Effector CD4-positive, alpha-beta T cell (primary cell): ENCODE measurements around the gene MYOF.
"Not testable (repeated sequence)": the region's sequence is repeated elsewhere in the genome, so short reads cannot be mapped to it uniquely, and the experiment has no call there.

Experiments
- DNase-seq: peaks from one replicate; pipeline ENCODE4 v3.0.0-alpha.2; 2020

The MYOF gene

DNA sequence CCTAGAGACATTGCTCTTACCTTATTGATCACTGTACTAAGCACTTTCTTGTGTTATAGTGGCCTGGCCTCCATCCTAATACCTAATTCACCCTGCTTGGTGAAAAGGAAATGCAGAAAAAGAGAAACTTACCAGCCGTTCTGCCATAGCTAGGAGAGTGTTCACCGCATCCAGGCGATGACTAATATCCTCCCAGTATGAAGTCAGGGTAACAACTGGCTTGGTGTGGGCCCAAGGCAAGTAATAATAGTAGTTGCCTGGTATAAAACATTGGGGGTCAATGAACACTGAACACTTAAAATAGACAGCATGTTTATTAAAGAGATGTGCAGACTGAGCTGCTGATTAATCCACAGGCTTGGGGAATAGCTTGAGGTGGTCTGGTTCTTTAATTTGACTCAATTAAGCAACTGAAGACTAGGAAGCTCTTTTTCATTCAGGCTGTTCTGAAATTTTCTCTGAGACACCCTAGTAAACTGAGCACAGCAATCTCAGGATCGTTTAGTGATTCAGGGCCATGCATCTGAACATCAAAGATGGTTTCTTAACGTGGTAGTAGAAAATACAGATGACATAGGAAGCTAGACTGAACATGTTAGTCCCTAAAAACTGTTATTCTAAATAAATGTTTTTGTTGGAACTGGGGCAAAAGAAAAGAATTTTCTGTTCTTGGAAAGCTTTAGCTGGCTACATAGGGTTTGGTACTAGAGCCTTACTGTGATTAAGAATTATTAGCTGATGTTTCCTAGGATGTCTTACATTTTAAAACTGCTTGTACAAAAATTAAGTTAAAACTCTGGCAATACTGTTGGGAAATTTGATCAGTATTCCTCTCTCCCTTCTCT lies 102.2 kb downstream of the MYOF start:
- DNase-seq = no peak

DNA sequence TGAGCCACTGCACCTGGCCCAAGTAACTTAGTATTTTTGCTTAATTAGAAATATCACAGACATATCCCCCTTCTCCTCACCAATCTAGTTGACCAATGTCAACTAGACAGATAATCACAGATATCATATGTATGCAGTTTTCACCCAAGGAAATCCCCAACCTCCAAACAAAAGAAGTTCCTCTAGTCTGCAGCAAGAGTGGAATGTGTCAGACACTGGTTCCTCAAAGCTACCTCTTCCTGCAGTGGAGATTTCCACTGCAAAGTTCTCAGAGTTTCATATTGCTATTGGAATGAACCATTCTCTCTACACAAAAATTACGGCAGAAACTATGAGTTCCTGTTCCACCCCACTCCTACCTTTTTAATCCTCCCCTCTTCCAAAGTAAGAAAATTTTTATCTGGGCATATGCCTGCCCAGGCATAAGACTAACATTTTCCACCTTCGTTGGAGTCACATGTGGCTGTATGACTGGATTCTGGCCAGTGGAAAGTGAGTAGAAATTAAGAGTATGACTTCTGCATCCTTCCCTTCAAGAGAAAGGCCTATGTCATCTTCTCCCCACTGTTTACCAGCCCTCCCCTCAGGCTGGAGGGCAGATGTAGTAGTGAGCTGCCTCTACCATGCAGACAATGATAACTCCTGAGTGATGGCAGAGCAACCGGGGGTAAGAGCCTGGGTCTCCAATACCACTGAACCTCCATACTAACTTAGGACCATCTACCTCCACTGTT lies 103.0 kb downstream of the MYOF start:
- DNase-seq = no peak

DNA sequence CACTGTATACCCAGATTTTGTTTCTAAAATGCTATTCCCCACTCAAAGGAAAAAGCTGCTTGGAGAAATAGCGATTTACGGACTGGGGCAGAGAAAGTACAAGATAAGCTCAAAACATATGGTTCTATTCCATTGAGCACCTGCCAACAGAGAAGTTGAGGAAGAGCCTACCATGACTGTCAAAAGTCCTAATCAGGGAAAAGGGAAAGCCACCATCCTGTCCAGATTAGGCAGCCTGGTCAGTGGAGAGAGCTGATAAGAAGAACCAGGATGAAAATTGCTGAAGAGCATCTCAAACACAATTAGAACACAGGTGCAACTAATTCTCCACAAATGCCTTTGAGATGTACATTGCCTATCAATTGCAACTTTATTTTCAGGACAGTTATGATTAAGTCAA lies 104.1 kb downstream of the MYOF start:
- no peak for DNase-seq

DNA sequence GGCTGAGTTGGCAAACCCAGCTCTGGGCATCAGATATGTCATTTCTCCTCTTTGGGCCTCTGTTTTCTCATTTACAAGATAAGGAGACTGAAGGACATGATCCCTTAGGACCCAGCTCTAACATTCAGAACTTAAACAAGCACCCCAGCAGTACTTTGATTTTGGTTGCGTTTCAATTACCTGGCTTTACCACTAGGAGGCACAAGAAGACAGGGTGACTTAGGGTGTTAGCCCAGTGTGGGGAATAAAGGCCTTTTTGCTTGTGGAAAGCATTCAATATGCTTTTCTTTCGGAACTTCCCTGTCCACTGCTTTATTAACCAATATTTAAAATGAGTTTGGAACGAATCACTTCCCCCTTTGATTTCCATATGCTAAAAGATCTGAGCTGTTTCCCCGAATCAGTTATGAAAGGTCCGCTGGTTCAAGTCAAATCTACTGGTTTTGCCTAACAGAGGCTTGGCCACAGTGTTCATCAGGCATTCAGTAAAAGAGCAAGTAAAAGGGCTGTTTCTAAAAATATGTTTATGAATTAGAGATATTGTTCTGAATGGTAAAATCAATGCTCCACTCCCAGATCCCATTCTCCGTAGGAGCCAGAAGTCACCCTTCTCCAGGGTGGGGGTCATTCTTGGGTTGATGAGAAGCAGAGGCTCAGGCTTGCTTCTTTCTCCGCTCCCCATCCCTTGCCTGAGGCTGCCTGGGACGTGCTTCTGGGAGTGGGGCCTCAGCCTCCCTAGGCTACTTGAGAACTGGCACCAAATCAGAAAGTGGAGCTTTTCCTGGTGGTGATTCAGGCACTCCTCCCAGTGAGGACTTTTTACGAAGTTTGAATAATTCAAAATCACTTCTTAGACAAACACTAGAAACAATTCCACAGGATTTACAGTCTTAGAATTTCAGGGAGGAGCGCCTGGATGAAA lies 105.5 kb downstream of the MYOF start:
- DNase-seq = peak; percentile 32

DNA sequence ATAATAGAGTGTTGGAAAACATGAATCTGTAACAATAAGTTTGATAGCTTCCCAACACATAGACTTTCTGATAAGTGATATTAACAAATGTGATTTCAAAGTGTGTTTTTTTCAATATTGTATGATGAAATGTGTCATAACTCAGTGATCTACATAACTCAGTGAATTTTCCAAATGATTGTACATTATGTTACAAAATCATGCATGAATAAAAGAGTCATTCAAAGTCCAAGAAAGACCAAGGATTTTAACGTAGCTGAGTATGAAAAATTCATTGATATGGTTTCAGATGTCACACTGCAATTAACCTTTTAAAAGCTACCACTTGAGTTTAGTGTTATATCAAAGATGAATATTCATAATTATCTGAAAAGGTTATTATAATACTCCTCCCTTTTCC lies 111.2 kb downstream of the MYOF start:
- no peak for DNase-seq

DNA sequence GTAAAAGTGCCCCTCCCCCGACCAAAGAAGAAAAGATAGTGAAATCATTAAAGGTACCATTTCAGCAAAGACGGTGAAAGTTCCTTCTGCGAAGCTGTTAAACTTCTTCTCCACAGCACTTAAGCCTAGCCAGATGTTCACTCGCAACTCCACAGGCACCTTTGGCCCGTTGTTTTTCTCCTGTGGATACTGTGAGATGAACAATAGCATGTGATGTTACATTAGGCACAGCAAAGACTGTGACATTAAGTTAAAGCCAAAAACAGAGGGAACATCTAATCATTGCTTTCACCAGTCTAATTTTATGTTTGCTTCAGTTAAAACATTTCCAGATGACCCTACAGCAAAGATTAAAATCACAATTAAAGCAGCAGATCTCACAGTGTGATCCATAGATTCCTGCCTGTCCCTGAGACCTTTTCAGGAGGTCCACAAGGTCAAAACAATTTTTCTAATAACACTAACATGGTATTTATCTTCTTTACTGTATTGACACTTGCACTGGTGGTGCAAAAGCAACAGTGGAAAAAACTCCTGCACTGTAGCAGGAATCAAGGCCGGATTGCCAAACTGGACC lies 112.5 kb downstream of the MYOF start:
- no peak for DNase-seq

DNA sequence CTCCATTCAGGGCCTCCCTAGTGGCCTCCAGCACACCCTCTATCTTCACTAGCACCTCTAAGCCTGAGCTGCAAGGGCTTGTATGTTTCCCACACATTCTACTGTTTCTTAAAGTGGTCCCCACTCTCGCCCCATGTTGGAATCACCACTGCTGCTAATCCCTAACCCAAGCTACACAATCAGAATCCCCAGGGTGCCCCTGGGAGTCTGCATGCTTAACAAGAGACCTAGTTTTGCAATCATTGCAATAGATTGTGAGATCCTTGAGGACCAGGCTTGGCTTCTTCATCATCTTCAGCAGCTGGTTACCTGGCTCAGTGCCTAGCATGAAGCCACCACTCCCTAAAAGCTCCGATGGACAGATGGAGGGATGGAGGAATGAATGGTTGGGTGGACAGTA lies 113.9 kb downstream of the MYOF start:
- DNase-seq = no peak

DNA sequence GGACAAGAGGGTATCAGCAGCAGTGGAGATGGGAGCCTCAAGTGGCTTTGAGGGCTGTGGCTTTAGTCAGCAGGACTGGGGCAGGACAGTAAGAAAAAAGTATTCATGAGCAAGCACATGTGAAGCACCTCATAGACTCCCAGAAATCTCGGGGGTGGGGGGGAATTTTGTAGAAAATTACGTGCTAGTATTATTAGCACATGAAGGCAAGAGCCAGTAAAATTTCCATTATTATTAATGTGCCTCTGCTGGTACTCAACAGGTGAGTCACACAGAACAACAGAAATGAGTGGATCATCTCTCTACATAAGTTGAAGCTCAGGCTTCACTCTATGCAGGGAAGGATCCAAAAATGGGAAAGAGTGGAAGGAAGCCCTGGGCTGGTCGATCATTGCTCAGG lies 114.5 kb downstream of the MYOF start:
- no peak for DNase-seq

DNA sequence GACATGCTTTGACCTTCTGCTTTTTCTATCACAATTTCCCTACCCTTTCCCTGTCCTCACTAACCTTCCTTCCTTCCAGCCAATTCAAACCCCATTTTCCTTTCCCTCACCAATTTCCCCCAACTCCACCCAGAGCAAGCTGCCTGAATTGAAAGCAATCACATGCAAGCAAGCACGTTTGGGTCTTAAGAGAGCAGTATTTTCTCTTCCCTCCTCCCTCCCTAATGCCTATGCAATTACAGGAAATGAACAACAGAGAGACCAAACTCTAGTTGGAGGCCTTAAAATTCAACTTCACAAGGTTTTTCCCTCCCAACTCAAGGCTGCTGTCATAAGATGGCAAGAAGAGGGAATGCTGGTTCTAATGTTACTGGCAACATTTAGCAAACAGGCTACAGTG lies 117.2 kb downstream of the MYOF start:
- no peak for DNase-seq

DNA sequence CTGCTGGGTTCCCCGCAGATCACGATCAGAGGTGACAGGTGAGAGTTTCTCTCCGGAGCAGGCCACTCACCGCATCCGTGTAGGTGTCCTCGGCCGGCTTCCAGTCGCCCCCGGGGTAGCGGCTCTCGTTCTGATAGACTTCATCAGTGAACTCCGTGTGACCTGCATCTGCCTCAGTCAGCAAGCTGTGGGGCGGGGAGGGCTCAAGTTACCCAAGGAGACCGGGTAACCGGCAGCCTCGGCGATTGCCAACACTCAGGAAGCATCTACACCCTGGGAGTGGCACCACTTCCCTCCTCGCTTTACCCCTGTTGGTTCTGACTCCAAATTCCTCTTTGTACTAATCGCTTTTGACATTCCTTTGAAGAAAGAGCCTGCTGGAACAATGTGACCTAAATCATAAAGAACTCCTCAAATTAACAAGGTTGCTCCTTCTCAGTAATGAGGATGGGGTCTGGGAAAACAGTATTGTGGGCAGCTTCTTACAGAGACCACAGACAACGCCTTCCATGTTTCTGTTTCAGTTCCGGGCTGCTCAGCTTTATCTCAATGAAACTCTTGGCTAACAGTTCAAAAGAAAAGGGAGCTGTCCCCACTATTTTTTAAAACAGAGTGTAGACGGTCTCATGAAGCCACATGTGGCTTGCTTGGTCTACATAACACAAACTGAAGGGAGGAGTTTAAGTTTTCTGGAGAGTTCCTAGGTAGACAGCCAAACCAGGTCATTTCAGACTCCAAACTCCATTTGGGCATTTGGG lies 118.1 kb downstream of the MYOF start:
- no peak for DNase-seq

DNA sequence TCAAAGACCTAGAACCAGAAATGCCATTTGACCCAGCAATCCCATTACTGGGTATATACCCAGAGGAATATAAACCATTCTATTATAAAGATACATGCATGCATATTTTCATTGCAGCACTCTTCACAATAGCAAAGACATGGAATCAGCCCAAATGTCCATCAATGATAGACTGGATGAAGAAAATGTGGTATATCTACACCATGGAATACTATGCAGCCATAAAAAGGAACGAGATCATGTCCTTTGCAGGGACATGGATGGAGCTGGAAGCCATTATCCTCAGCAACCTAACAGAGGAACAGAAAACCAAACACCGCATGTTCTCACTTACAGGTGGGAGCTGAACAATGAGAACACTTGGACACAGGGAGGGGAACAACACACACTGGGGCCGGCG lies 123.7 kb downstream of the MYOF start:
- DNase-seq = not testable (repeated sequence)

DNA sequence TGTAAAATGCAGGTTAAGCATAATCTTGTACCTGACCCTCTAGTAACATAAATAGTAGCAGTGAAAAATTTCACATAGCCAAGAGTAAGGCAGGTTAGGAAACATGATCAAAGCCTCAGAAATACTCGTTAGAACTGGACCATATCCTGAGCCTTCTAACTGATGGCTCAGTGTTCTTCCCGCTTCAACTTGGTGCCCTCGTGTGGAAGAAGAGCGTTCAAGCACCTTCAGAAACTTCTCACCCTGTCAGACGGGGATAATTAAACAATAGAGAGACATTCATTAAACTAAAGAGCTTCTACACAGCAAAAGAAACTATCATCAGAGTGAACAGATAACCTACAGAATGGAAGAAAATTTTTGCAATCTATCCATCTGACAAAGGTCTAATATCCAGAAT lies 124.5 kb downstream of the MYOF start:
- no peak for DNase-seq

DNA sequence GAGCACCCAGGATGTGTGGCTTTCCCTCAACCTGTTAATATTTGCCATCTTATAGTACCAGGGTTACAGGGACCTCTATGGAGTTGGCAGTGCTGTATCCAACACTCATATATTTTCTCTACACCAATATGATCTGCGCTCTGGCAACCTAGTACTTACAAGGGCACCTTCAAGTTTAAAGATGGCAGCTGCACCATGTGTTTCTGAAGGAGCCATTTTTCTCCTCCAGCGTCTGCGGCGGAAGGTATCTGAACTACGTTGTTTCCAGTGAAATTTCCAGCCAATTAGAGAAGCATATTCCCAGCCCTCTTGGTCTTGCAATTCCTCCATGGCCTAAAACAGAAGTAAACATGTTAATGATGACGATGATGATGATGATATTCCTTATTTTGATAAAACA lies 125.6 kb downstream of the MYOF start:
- no peak for DNase-seq

DNA sequence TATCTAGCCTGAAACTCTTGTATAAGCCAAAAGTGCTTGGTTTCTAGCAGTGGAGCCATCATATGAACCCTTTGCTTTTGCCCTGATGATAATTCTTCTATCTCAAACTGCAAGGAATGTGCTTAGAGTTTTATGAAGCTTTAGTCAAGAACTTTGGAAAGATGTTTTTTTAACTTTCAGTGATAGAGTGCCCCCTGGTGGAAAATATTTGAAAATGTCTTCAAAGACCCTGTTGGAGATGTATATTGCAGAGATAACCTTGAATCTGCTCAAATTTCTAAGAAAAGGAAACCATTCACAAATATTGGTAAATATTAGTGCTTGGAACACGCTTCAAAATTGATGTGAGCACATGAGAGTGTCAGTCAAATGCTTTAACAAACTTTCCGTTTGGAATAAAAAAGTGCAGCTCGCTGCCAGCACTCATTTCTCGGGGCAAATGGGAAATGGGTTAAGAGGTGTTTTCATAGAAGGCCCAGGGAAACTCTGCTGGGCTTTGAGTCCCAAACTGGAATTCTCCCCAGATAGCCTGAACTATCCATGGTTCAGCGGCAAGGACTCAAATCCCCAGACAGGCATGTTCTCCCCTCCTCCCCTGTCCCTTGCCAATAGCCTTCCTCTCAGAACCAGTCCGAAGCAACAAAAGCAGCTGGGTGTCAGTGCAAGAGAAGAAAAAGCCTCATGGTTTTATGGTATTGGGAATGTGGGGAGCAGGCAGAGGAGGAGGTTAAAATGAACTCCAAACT lies 129.3 kb downstream of the MYOF start:
- no peak for DNase-seq

DNA sequence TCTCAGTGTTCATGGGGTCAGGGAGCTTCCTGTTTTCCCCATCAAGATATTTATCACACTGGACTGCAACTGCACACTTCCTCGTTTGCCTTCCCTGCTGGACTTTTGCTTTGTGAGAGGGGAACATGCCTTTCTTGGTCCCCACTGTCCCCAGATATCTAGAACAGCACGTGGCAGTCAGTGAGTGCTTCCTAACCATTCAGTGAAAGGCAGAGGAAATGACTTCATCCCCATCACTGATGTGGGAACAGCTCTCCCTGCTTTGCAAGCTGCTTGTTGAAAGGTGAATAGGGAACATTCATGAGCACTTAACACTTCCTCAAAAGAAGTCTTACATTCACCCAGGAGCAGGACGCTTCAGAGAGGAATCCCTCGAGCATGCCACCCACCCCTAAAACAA lies 135.4 kb downstream of the MYOF start:
- DNase-seq = no peak

DNA sequence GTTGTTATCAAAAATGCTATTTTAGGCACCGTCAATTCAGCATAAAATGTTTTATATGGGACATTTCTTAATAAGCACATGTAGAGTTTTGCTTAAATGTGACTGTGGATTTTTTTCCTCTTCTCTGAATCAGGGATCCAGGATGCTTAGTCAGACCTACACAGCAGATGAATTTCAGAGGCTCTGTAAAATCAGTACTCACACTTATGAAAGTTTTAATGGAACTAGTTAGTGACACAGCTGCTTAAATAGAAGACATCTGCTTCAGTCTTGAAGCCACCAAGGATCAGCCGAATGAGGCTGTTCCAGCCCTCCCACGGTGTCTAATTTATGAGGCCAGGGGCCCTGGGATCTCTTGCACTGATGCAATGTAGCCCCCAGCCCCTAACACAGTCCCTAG lies 136.0 kb downstream of the MYOF start:
- DNase-seq = no peak

DNA sequence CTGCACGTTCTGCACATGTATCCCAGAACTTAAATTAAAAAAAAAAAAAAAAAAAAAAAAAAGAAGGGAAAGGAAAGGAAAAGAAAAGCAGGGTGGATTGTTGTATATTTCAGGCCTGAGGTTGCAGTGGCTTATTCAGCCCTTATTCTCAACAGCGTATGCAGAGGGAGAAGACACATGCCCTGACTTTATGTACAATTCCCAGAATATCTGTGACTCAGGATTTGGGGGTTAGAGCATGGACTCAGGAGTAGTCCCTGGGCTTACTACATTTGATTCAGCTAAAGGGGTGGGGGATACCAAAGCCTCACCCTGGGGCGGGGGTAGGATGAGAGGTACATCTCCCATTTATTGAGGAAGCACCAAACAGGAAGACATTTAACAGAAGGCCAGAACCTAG lies 137.4 kb downstream of the MYOF start:
- no peak for DNase-seq

DNA sequence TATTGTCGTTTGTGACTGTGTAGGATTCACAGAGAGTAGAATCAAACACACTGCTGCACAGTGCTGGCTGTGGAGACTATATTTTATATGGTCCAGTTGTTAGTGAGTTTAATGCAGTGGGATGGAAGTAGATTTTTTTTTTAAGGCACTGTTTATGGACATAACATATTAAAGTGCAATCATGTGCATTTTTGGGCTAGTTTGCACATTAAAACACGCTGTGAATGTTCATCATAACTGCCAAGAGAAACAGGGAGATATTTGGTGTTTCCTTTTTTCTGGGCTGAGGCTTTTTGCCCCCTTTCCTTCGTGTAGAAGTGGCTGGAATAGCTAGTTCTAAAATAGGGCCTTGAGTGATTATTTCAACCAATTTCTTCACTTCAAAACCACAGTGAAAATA lies 139.2 kb downstream of the MYOF start:
- DNase-seq = no peak

DNA sequence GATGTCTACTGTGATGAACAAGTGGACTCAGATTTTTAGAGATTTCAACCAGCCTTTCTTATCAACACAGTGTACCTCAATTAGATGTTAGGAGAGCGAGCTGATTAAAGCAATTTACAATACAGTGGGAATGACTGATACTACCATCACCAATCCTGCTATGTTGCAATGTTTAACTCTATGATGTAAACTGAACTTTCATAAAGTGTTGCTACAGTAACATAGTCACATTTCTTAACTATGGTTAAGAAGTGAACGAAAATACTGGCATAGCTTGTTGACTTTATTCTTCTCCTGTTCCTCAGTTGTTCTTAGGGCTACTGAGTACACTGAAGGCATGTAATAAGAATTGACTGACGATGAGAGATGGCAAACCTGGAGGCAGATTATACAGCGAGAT lies 139.8 kb downstream of the MYOF start:
- no peak for DNase-seq

DNA sequence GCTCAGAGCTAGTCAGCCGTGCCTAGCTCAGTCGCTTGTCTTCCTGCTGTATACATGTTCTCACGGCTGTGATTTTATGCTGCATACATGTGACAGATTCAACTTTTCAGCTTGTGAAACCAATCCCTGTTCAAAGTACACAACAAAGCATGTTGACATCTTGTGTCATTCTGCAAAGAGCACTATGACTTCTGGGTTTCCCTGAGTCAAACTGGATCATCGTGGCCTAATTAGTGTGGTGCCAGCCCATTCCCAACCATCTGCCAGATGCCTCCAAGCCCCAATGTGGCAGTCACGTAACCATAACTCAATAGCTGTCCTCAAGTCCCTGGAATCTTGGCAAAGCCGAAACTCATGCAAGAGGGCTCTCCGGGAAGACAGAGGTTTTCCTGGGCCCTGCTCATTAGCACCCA lies 144.8 kb downstream of the MYOF start:
- DNase-seq = no peak

DNA sequence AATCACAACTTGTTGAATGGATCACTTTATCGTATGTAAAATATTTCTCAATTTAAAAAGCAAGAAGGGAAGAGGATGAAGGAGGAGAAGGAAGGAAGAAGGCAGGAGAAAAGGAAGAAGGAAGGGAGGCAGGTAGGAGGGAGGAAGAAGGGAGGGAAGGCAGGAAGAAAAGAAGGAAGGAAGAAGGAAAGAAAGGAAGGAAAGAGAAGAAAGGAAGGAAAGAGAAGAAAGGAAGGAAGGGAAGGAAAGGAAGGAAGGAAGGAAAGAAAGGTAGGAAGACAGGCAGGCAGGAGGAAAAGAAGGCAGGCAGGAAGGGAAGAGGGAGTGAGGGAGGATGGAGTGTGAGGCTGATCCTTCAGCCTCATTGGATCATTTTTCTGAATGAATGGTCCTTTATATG lies 145.5 kb downstream of the MYOF start:
- no peak for DNase-seq
